ENCODE data around the gene GRM7. TPM values are rescaled to one million over a fixed set of nuclear protein-coding genes. Genes with fewer than 3 reads are reported as not detected.
"Not testable (repeated sequence)": the region's sequence is repeated elsewhere in the genome, so short reads cannot be mapped to it uniquely, and the experiment has no call there.

GRM7 gene
- total RNA-seq, 1 donor from 2014 or later, result 9.9 TPM

DNA sequence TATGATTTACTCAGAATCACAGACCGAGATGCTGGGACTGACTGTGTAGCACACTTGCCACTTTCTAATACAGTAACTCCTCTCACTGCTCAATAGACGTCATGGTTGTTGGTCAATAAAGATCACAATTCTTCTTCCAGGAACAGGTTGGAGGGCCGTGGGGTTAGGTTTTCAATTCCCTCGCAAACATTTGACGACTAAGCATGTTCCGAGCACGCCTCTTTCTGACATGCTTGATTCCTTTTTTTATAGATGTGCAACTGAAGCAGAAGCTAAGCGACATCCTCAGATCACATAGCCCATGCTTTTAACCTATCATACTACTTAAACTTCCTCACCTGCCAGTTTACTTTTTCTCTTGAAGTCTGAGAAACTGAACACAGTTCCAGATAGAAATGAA, 61.0 kb downstream of the GRM7 start:
- DNase-seq (ENCODE audit: extremely low spot score, unreplicated experiment), result no peak
- Mint-ChIP-seq H3K4me1 (ENCODE audit: unreplicated experiment) (peaks cover 12% of the 10 kb centered on the region), H3K9me3 (no peaks in the 10 kb centered on the region), H3K36me3 (no peaks in the 10 kb centered on the region), H3K27me3 (no peaks in the 10 kb centered on the region), H3K27ac (no peak overlapping the region), H3K4me3 (no peak overlapping the region)
- TF ChIP-seq CTCF (conservative IDR thresholded peaks at IDR 0.05), result no peak

DNA sequence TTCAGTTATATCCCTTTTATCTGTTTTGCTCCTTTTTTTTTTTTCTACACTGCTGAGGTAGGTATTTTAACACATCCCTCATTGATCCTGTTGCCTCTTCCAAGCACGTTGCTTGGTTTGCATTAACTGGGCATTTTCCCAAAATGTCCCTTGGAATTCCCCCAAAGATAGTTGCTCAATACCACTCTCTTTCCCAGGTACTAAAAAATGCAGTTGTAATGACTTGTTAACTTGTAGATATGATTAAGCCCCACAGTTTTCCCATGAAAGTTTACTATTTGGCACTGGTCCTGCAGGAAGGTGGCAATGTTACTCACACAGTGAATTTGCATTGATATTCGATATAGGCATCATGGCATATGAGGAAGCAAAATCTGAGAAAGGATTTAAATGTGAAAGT, 67.1 kb downstream of the GRM7 start:
- Mint-ChIP-seq H3K36me3 (no peaks in the 10 kb centered on the region), H3K27me3 (no peaks in the 10 kb centered on the region), H3K4me1 (ENCODE audit: unreplicated experiment) (no peaks in the 10 kb centered on the region), H3K9me3 (no peaks in the 10 kb centered on the region), H3K4me3 (no peak overlapping the region), H3K27ac (no peak overlapping the region)
- no peak for DNase-seq (ENCODE audit: extremely low spot score, unreplicated experiment)
- TF ChIP-seq CTCF (conservative IDR thresholded peaks at IDR 0.05), result no peak

DNA sequence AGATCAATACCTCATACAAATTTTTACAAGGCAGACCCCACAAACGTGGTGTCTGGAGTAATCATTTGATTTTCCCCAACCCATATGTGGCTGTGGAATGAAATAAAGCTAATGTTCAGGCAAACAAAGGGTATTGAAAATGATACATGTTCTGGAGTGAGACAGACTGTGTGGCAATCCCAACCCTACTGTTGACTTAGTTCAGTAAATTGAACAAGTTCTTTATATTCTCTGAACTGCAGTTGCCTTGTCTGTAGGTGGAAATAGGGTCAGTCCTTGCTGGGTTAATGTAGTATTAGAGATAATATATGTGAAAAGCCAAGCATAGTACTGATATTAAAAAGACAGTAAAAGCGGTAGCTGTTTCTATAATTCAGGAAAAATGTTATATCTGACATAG, 69.0 kb downstream of the GRM7 start:
- H3K9me3 Mint-ChIP-seq, result no peaks in the 10 kb centered on the region
- H3K4me3 Mint-ChIP-seq, result no peak overlapping the region
- no peak overlapping the region for H3K27ac Mint-ChIP-seq
- no peaks in the 10 kb centered on the region for H3K36me3 Mint-ChIP-seq
- no peaks in the 10 kb centered on the region for H3K27me3 Mint-ChIP-seq
- DNase-seq (ENCODE audit: extremely low spot score, unreplicated experiment), result no peak
- no peaks in the 10 kb centered on the region for H3K4me1 Mint-ChIP-seq (ENCODE audit: unreplicated experiment)
- TF ChIP-seq CTCF (conservative IDR thresholded peaks at IDR 0.05), result no peak

GRCh38 chr3:6935418-6935817, 74.5 kb downstream of the GRM7 start:
- not testable (repeated sequence) for H3K4me3 Mint-ChIP-seq; H3K27ac Mint-ChIP-seq; H3K36me3 Mint-ChIP-seq; H3K4me1 Mint-ChIP-seq (ENCODE audit: unreplicated experiment); H3K27me3 Mint-ChIP-seq; H3K9me3 Mint-ChIP-seq; DNase-seq (ENCODE audit: extremely low spot score, unreplicated experiment)
- peak; percentile 54 for TF ChIP-seq CTCF (conservative IDR thresholded peaks at IDR 0.05)

DNA sequence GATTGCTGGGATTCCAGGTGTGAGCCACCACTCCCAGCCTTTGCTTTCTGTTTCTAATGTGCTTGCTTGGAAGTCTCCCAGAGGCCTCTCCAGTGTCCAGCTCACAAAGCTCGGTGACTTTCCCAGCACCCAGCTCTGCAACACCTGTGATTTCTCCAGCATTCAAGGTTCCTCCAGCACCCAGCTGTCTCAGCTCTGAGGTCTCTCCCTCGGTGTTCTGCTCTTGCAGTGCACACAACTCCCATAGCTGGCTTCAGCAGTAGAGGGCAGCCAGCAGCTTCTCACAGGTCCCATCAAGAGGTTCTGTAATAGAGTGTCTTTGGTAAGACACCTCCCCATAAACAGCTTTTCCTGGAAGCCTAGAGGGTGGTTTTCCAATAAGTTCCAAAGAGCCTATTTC, 75.1 kb downstream of the GRM7 start:
- Mint-ChIP-seq H3K36me3 (no peaks in the 10 kb centered on the region), H3K9me3 (no peaks in the 10 kb centered on the region), H3K27me3 (no peaks in the 10 kb centered on the region), H3K4me1 (ENCODE audit: unreplicated experiment) (peaks cover 4% of the 10 kb centered on the region), H3K4me3 (no peak overlapping the region), H3K27ac (no peak overlapping the region)
- DNase-seq (ENCODE audit: extremely low spot score, unreplicated experiment), result no peak
- TF ChIP-seq CTCF (conservative IDR thresholded peaks at IDR 0.05), result no peak

GRCh38 chr3:6962801-6963200, 101.9 kb downstream of the GRM7 start:
- H3K27ac Mint-ChIP-seq, result no peak overlapping the region
- H3K9me3 Mint-ChIP-seq, result no peaks in the 10 kb centered on the region
- H3K4me3 Mint-ChIP-seq, result peak overlapping the region; percentile 8
- TF ChIP-seq CTCF (conservative IDR thresholded peaks at IDR 0.05), result no peak
- peaks cover 23% of the 10 kb centered on the region for H3K4me1 Mint-ChIP-seq (ENCODE audit: unreplicated experiment)
- no peaks in the 10 kb centered on the region for H3K36me3 Mint-ChIP-seq
- DNase-seq (ENCODE audit: extremely low spot score, unreplicated experiment), result no peak
- H3K27me3 Mint-ChIP-seq, result no peaks in the 10 kb centered on the region
